Measurements from ENCODE around the gene ENOX2. TPM values are rescaled to one million over a fixed set of nuclear protein-coding genes. Genes with fewer than 3 reads are reported as not detected.

ENOX2 gene
- total RNA-seq, 1 experiment from 2014 or later = 6.0 TPM

DNA sequence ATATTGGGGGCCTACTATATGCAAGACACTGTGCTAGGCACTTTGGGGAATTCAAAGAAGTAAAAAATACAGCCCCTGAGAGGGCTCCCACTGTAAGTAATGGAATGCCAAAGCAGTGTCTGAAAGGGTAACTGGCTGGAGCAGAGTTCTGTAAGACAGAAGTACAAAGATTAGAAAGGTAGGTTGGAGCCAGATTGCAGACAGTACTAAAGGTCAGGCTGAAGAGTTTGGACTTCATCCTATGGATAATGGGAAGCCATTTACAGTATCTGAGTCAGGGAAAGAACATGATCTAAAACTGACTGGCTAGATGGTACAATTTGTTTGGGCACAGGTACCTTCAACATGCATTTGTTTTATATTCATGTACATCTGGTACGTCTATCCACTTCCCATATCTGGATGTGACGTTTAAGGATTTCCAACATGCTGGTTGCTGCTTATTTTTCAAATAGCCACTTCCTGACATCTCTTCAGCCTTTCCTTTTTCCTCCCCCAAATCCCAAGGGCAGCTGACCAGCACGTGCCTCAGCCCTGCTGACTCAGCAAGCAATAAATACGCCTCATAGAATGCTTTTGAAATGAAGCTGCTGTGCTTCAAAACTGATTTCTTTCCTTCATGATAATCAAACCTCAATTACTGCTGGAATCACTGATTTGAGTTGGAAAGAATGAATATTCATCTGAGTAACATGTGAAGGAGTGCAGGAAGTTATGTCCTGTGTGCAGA lies 9.5 kb downstream of the ENOX2 start:
- Histone ChIP-seq H3K9me3 (ENCODE audit: low read length) (no peaks in the 10 kb centered on the region), H2AFZ (ENCODE audit: low read length) (no peak overlapping the region), H3K27me3 (ENCODE audit: low read length) (no peaks in the 10 kb centered on the region), H3K79me2 (ENCODE audit: low read length) (no peaks in the 10 kb centered on the region), H3K36me3 (ENCODE audit: insufficient read depth, low read length) (no peaks in the 10 kb centered on the region), H4K20me1 (ENCODE audit: insufficient read depth, low read depth, low read length) (no peaks in the 10 kb centered on the region), H3K9ac (ENCODE audit: low read length) (no peak overlapping the region), H3K4me3 (ENCODE audit: low read length) (no peak overlapping the region), H3K9me2 (replicated peaks; ENCODE audit: insufficient read depth, low read length) (no peaks in the 10 kb centered on the region), H3K4me2 (ENCODE audit: low read depth, low read length, poor library complexity, severe bottlenecking) (no peak overlapping the region), H3K27ac (ENCODE audit: low read length) (no peak overlapping the region), H3K4me1 (ENCODE audit: low read length) (no peaks in the 10 kb centered on the region)
- DNase-seq = no peak

DNA sequence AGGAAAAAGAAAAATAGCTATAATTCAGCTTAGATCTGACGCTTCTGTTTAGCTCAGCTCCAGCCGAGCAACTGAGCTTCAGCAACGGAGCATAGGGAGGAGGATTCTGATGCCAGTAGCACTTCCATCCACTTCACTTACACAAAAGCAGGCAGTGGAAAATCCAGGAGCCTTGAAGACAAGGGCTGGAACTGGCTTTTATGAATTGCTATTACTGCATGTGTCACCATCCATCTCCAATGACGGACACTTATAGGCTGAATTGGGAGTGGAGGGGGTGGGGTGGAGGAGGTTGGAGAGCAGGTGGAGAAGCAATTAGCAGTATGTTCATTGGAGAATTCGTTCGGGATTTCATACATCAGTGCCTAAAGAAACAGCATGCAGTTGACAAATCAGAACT lies 15.6 kb downstream of the ENOX2 start:
- Histone ChIP-seq H2AFZ (ENCODE audit: low read length) (no peak overlapping the region), H3K9ac (ENCODE audit: low read length) (no peak overlapping the region), H3K27ac (ENCODE audit: low read length) (no peak overlapping the region), H3K27me3 (ENCODE audit: low read length) (no peaks in the 10 kb centered on the region), H3K4me1 (ENCODE audit: low read length) (no peaks in the 10 kb centered on the region), H3K4me3 (ENCODE audit: low read length) (no peak overlapping the region), H4K20me1 (ENCODE audit: insufficient read depth, low read depth, low read length) (0 out of 2 replicates have a peak, but pooled peaks cover 4% of the 10 kb centered on the region), H3K9me2 (replicated peaks; ENCODE audit: insufficient read depth, low read length) (no peaks in the 10 kb centered on the region), H3K9me3 (ENCODE audit: low read length) (no peaks in the 10 kb centered on the region), H3K4me2 (ENCODE audit: low read depth, low read length, poor library complexity, severe bottlenecking) (no peak overlapping the region), H3K79me2 (ENCODE audit: low read length) (no peaks in the 10 kb centered on the region), H3K36me3 (ENCODE audit: insufficient read depth, low read length) (no peaks in the 10 kb centered on the region)
- no peak for DNase-seq

DNA sequence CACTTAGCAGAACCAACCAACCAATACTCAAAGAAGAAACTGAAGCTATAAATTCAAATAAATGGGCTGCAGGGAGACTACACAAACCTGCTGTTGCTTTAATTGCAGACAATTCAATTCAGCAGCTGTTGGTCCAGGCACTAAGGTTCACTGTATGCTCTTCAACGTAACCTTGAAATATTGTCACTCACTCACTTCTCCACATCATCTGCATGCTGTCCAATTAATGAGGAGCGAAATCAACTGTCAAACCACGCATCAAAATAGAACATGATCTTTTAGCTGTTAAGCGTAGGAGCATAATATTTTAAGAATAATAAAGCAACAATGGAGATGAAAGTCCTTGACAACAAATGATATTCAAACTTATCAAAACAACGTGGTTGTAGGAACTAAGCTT lies 17.0 kb downstream of the ENOX2 start:
- Histone ChIP-seq H4K20me1 (ENCODE audit: insufficient read depth, low read depth, low read length) (0 out of 2 replicates have a peak, but pooled peaks cover 4% of the 10 kb centered on the region), H3K4me2 (ENCODE audit: low read depth, low read length, poor library complexity, severe bottlenecking) (no peak overlapping the region), H3K36me3 (ENCODE audit: insufficient read depth, low read length) (no peaks in the 10 kb centered on the region), H3K9me3 (ENCODE audit: low read length) (no peaks in the 10 kb centered on the region), H3K27me3 (ENCODE audit: low read length) (no peaks in the 10 kb centered on the region), H3K9ac (ENCODE audit: low read length) (no peak overlapping the region), H3K4me1 (ENCODE audit: low read length) (no peaks in the 10 kb centered on the region), H3K79me2 (ENCODE audit: low read length) (no peaks in the 10 kb centered on the region), H3K4me3 (ENCODE audit: low read length) (no peak overlapping the region), H2AFZ (ENCODE audit: low read length) (no peak overlapping the region), H3K27ac (ENCODE audit: low read length) (no peak overlapping the region), H3K9me2 (replicated peaks; ENCODE audit: insufficient read depth, low read length) (no peaks in the 10 kb centered on the region)
- no peak for DNase-seq

DNA sequence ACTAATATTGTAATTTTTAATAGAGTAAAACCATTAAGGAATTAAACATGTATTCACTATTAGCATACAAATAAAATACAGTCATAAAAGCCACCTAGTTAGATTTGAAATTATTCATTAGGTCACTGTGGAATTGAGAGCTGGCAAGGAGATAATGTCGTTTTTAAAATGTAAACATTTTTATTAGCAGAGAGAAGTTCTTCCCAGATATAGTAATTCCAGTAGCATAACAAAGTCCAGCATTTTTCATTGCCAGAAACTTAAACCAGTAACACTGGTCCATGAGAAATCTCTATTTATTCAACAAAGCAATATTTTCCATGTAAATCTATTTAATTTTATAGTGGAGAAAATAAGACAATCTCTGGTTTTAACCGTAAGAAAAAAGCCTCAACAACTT lies 17.5 kb downstream of the ENOX2 start:
- Histone ChIP-seq H3K27ac (ENCODE audit: low read length) (no peak overlapping the region), H3K9me3 (ENCODE audit: low read length) (no peaks in the 10 kb centered on the region), H2AFZ (ENCODE audit: low read length) (no peak overlapping the region), H3K4me2 (ENCODE audit: low read depth, low read length, poor library complexity, severe bottlenecking) (no peak overlapping the region), H3K4me3 (ENCODE audit: low read length) (no peak overlapping the region), H3K27me3 (ENCODE audit: low read length) (no peaks in the 10 kb centered on the region; the same call in 1 of the 2 replicates), H3K36me3 (ENCODE audit: insufficient read depth, low read length) (no peaks in the 10 kb centered on the region), H3K4me1 (ENCODE audit: low read length) (no peaks in the 10 kb centered on the region), H3K9ac (ENCODE audit: low read length) (no peak overlapping the region), H3K79me2 (ENCODE audit: low read length) (no peaks in the 10 kb centered on the region), H3K9me2 (replicated peaks; ENCODE audit: insufficient read depth, low read length) (no peaks in the 10 kb centered on the region), H4K20me1 (ENCODE audit: insufficient read depth, low read depth, low read length) (0 out of 2 replicates have a peak, but pooled peaks cover 4% of the 10 kb centered on the region)
- DNase-seq = no peak

DNA sequence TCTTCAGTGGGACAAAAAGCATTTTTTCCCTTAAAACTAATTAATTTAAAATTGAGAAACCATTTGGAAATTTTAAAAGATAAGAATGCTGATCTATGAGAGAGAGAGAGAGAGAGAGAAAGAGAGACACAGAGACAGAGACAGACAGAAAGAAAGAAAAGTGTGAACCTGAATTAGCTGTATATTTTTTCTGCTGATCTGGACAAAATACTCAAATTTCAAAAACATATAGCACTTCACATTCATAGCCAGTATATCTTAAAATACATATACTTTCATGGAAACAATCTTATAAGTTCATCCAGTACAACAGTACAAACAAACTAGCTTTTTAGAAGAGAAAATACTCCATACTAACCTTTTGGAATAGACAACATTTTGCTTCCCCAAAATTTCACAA lies 18.4 kb downstream of the ENOX2 start:
- Histone ChIP-seq H3K27ac (ENCODE audit: low read length) (no peak overlapping the region), H3K4me2 (ENCODE audit: low read depth, low read length, poor library complexity, severe bottlenecking) (no peak overlapping the region), H3K36me3 (ENCODE audit: insufficient read depth, low read length) (no peaks in the 10 kb centered on the region), H4K20me1 (ENCODE audit: insufficient read depth, low read depth, low read length) (0 out of 2 replicates have a peak, but pooled peaks cover 4% of the 10 kb centered on the region), H3K9me2 (replicated peaks; ENCODE audit: insufficient read depth, low read length) (no peaks in the 10 kb centered on the region), H2AFZ (ENCODE audit: low read length) (no peak overlapping the region), H3K4me3 (ENCODE audit: low read length) (no peak overlapping the region), H3K27me3 (ENCODE audit: low read length) (no peaks in the 10 kb centered on the region; the same call in 1 of the 2 replicates), H3K4me1 (ENCODE audit: low read length) (no peaks in the 10 kb centered on the region), H3K79me2 (ENCODE audit: low read length) (no peaks in the 10 kb centered on the region), H3K9me3 (ENCODE audit: low read length) (no peaks in the 10 kb centered on the region), H3K9ac (ENCODE audit: low read length) (no peak overlapping the region)
- no peak for DNase-seq

DNA sequence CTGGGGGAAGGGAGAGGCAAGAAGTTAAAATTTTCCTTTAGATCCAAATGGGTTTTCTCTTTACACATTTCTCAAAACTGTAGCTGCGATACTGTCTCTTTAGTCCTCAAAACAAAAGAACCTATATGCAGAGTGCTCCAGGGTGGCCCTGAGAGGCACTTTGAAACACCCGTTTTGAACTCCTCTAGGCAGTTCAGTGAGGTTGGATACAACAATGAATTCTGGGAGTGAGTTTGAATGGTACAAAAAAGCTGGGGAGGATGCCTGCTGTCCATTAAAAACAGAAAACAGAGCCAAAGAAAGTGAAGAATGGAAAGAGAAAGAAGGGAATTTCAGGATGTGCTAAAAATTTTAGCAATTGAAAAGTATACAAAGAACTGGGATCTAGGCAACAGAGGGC lies 23.1 kb downstream of the ENOX2 start:
- no peaks in the 10 kb centered on the region for H3K36me3 ChIP-seq (ENCODE audit: insufficient read depth, low read length)
- 0 out of 2 replicates have a peak, but pooled peaks cover under 1% of the 10 kb centered on the region for H4K20me1 ChIP-seq (ENCODE audit: insufficient read depth, low read depth, low read length)
- no peaks in the 10 kb centered on the region for H3K9me3 ChIP-seq (ENCODE audit: low read length)
- H3K27ac ChIP-seq (ENCODE audit: low read length) = no peak overlapping the region
- H3K4me1 ChIP-seq (ENCODE audit: low read length) = no peaks in the 10 kb centered on the region
- no peak overlapping the region for H3K4me3 ChIP-seq (ENCODE audit: low read length)
- no peaks in the 10 kb centered on the region for H3K79me2 ChIP-seq (ENCODE audit: low read length)
- H2AFZ ChIP-seq (ENCODE audit: low read length) = no peak overlapping the region
- H3K9ac ChIP-seq (ENCODE audit: low read length) = no peak overlapping the region
- H3K27me3 ChIP-seq (ENCODE audit: low read length) = no peaks in the 10 kb centered on the region; the same call in 1 of the 2 replicates
- no peak for DNase-seq
- no peaks in the 10 kb centered on the region for H3K9me2 ChIP-seq (replicated peaks; ENCODE audit: insufficient read depth, low read length)
- no peak overlapping the region for H3K4me2 ChIP-seq (ENCODE audit: low read depth, low read length, poor library complexity, severe bottlenecking)

DNA sequence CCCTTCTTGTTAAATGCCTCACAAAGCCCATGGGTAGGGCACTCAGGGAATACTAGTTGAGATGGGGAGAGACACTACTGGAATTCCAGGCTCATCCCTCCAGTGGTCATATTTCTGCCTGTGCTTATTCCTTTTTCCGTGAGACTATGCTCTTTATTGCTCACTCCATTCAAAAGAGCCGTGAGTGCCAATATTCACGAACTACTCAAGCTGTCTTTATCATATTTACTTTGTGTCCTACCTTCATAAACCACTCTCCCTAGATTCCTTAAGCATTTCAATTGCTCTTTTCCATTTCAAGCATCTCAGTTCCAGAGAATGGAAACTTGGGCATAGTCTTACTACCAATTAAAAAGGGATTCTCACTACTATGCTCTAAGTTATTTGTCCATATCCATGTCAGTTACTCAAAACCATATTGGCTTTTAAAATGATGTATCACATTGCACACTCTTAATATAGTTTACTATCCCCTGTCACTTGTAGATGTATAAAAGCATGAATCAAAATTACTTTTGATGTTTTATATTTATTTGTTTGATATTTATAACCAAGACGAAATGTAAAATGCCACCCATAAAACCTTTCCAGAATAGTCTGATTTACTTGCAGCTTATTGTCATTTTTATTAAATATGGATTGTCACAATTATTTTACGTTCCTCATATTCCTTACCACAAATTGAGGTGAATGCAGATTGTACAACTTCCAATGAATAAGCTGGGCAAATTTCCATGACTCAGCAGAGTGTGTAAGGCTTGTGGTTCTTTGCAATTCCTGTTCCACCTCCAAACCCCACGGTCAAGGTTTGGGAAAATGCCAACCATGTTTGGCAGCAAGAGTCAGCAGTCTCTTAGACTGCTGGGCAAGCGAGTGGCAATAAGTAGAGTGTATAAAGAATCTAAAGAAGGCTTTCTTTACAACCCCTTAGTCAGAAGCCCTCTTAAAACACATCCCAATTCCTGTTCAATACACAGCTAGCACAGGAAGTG lies 24.4 kb downstream of the ENOX2 start:
- no peak for DNase-seq
- no peaks in the 10 kb centered on the region for H3K9me2 ChIP-seq (replicated peaks; ENCODE audit: insufficient read depth, low read length)

DNA sequence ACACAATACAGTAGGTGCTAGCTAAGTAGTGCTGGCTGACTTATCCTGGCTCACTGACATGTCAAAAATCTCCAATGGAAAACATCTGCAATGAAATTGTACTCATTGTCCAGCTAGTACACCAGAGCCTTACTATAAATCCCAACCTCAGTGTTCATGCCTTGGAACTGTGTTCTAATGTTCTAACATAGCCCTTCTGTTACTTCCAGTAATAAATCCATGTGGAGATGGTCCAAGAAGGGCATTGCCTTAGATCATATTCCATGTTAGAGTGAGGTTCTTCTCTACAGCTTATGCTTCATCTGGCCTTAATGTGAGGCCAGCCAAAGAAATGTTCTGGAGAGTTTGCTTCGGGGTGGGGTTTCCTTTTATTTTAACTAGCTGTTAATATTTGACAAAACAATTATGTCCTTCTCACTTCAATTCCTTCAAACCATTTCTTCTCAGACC lies 25.1 kb downstream of the ENOX2 start:
- Histone ChIP-seq H3K27me3 (ENCODE audit: low read length) (no peaks in the 10 kb centered on the region; the same call in 1 of the 2 replicates), H3K9ac (ENCODE audit: low read length) (no peak overlapping the region), H3K79me2 (ENCODE audit: low read length) (no peaks in the 10 kb centered on the region), H3K4me1 (ENCODE audit: low read length) (no peaks in the 10 kb centered on the region), H3K9me3 (ENCODE audit: low read length) (no peaks in the 10 kb centered on the region), H3K4me2 (ENCODE audit: low read depth, low read length, poor library complexity, severe bottlenecking) (no peak overlapping the region), H4K20me1 (ENCODE audit: insufficient read depth, low read depth, low read length) (no peaks in the 10 kb centered on the region), H3K36me3 (ENCODE audit: insufficient read depth, low read length) (no peaks in the 10 kb centered on the region), H2AFZ (ENCODE audit: low read length) (no peak overlapping the region), H3K27ac (ENCODE audit: low read length) (no peak overlapping the region), H3K9me2 (replicated peaks; ENCODE audit: insufficient read depth, low read length) (no peaks in the 10 kb centered on the region), H3K4me3 (ENCODE audit: low read length) (no peak overlapping the region)
- no peak for DNase-seq

More for the DNA sequence above, 24.4 kb downstream of the ENOX2 start:
- no peaks in the 10 kb centered on the region for H3K9me3 ChIP-seq (ENCODE audit: low read length)
- no peaks in the 10 kb centered on the region for H3K36me3 ChIP-seq (ENCODE audit: insufficient read depth, low read length)
- no peaks in the 10 kb centered on the region for H3K4me1 ChIP-seq (ENCODE audit: low read length)
- H3K27ac ChIP-seq (ENCODE audit: low read length) = no peak overlapping the region
- H2AFZ ChIP-seq (ENCODE audit: low read length) = no peak overlapping the region
- H4K20me1 ChIP-seq (ENCODE audit: insufficient read depth, low read depth, low read length) = no peaks in the 10 kb centered on the region
- H3K79me2 ChIP-seq (ENCODE audit: low read length) = no peaks in the 10 kb centered on the region
- no peak overlapping the region for H3K9ac ChIP-seq (ENCODE audit: low read length)
- H3K4me3 ChIP-seq (ENCODE audit: low read length) = no peak overlapping the region
- H3K4me2 ChIP-seq (ENCODE audit: low read depth, low read length, poor library complexity, severe bottlenecking) = no peak overlapping the region
- H3K27me3 ChIP-seq (ENCODE audit: low read length) = no peaks in the 10 kb centered on the region; the same call in 1 of the 2 replicates

All from Karpas-422 (cell line).